ENCODE measurements around the gene CIP2A.

DNA sequence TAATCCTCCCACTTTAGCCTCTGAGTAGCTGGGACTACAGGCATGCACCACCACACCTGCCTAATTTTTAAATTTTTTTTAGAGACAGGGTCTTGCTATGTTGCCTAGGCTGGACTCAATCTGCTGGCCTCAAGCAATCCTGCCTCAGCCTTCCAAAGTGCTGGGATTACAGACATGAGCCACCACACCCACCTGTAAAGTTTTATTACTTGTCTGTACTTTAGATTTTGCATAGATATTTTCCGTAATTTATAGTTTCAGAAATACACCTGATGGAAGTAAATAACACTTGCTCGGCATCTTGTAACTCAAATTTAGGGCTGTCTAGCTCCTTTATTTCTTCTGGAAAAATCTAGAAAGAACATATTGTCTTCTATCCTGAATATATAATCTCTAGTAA lies 6.1 kb upstream of the CIP2A start:
- TF ChIP-seq, protein P1, sequence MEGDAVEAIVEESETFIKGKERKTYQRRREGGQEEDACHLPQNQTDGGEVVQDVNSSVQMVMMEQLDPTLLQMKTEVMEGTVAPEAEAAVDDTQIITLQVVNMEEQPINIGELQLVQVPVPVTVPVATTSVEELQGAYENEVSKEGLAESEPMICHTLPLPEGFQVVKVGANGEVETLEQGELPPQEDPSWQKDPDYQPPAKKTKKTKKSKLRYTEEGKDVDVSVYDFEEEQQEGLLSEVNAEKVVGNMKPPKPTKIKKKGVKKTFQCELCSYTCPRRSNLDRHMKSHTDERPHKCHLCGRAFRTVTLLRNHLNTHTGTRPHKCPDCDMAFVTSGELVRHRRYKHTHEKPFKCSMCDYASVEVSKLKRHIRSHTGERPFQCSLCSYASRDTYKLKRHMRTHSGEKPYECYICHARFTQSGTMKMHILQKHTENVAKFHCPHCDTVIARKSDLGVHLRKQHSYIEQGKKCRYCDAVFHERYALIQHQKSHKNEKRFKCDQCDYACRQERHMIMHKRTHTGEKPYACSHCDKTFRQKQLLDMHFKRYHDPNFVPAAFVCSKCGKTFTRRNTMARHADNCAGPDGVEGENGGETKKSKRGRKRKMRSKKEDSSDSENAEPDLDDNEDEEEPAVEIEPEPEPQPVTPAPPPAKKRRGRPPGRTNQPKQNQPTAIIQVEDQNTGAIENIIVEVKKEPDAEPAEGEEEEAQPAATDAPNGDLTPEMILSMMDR (IDR thresholded peaks at IDR 0.05): no peak
- TF ChIP-seq POLR2A (IDR thresholded peaks at IDR 0.05): no peak
- no peak for TF ChIP-seq EP300 (IDR thresholded peaks at IDR 0.05)

Measured in sigmoid colon (tissue), 4 donors.